Measurements from ENCODE around the gene DNASE2.
A peak's percentile ranks its signal among the peaks of the same experiment; 100 is the strongest.

Gene DNASE2

GRCh38 chr19:12838886-12839756 lies 42.1 kb downstream of the DNASE2 start:
- Histone ChIP-seq H3K27ac (ENCODE audit: low read depth, low read length) (no peak overlapping the region), H3K27me3 (ENCODE audit: insufficient read depth, low read length) (peaks cover 57% of the 10 kb centered on the region), H3K36me3 (ENCODE audit: insufficient read depth, low read length) (no peaks in the 10 kb centered on the region), H3K79me2 (ENCODE audit: control insufficient read depth, insufficient read depth, low read length, unreplicated experiment) (no peaks in the 10 kb centered on the region), H2AFZ (ENCODE audit: low read length, unreplicated experiment) (no peak overlapping the region), H3K4me3 (ENCODE audit: low read depth, low read length) (no peak overlapping the region), H3K4me1 (ENCODE audit: control insufficient read depth, insufficient read depth, low read length, unreplicated experiment) (peaks cover 2% of the 10 kb centered on the region)

- Histone ChIP-seq H3K4me3 (ENCODE audit: low read depth, low read length) (peak within 1 kb of the TSS; percentile 60; the same call in 1 of the 2 replicates), H3K36me3 (ENCODE audit: insufficient read depth, low read length) (no peaks in the 10 kb centered on the region), H3K27me3 (ENCODE audit: insufficient read depth, low read length) (peaks cover 63% of the 10 kb centered on the region), H2AFZ (ENCODE audit: low read length, unreplicated experiment) (no peak within 1 kb of the TSS), H3K79me2 (ENCODE audit: control insufficient read depth, insufficient read depth, low read length, unreplicated experiment) (no peaks in the 10 kb centered on the region), H3K27ac (ENCODE audit: low read depth, low read length) (no peak within 1 kb of the TSS), H3K4me1 (ENCODE audit: control insufficient read depth, insufficient read depth, low read length, unreplicated experiment) (no peaks in the 10 kb centered on the region)
These were observed 42.9 kb downstream of the DNASE2 start, which contains the start of gene MAST1 for GRCh38 chr19:12838182-12838885. Gene MAST1 (plus strand): TSS chr19:12838515. CDS start chr19:12838573, 58 bp downstream.

GRCh38 chr19:12837225-12837624 lies 44.0 kb downstream of the DNASE2 start:
- no peaks in the 10 kb centered on the region for H3K36me3 ChIP-seq (ENCODE audit: insufficient read depth, low read length)
- H3K79me2 ChIP-seq (ENCODE audit: control insufficient read depth, insufficient read depth, low read length, unreplicated experiment): no peaks in the 10 kb centered on the region
- H3K27me3 ChIP-seq (ENCODE audit: insufficient read depth, low read length): peaks cover 69% of the 10 kb centered on the region
- no peaks in the 10 kb centered on the region for H3K4me1 ChIP-seq (ENCODE audit: control insufficient read depth, insufficient read depth, low read length, unreplicated experiment)
- no peak overlapping the region for H3K27ac ChIP-seq (ENCODE audit: low read depth, low read length)
- H3K4me3 ChIP-seq (ENCODE audit: low read depth, low read length): no peak overlapping the region
- H2AFZ ChIP-seq (ENCODE audit: low read length, unreplicated experiment): no peak overlapping the region

- Histone ChIP-seq H3K4me3 (ENCODE audit: low read depth, low read length) (no peak overlapping the region), H2AFZ (ENCODE audit: low read length, unreplicated experiment) (no peak overlapping the region), H3K27me3 (ENCODE audit: insufficient read depth, low read length) (peaks cover 76% of the 10 kb centered on the region), H3K79me2 (ENCODE audit: control insufficient read depth, insufficient read depth, low read length, unreplicated experiment) (no peaks in the 10 kb centered on the region), H3K4me1 (ENCODE audit: control insufficient read depth, insufficient read depth, low read length, unreplicated experiment) (no peaks in the 10 kb centered on the region), H3K36me3 (ENCODE audit: insufficient read depth, low read length) (no peaks in the 10 kb centered on the region), H3K27ac (ENCODE audit: low read depth, low read length) (no peak overlapping the region)
These were observed 44.8 kb downstream of the DNASE2 start for GRCh38 chr19:12836529-12836863.

GRCh38 chr19:12834976-12835757 lies 46.1 kb downstream of the DNASE2 start:
- no peak overlapping the region for H3K27ac ChIP-seq (ENCODE audit: low read depth, low read length)
- H3K79me2 ChIP-seq (ENCODE audit: control insufficient read depth, insufficient read depth, low read length, unreplicated experiment): no peaks in the 10 kb centered on the region
- no peaks in the 10 kb centered on the region for H3K4me1 ChIP-seq (ENCODE audit: control insufficient read depth, insufficient read depth, low read length, unreplicated experiment)
- H3K36me3 ChIP-seq (ENCODE audit: insufficient read depth, low read length): no peaks in the 10 kb centered on the region
- no peak overlapping the region for H3K4me3 ChIP-seq (ENCODE audit: low read depth, low read length)
- H2AFZ ChIP-seq (ENCODE audit: low read length, unreplicated experiment): no peak overlapping the region
- peaks cover 74% of the 10 kb centered on the region for H3K27me3 ChIP-seq (ENCODE audit: insufficient read depth, low read length)

- Histone ChIP-seq H3K27ac (ENCODE audit: low read depth, low read length) (no peak within 1 kb of the TSS), H3K36me3 (ENCODE audit: insufficient read depth, low read length) (no peaks in the 10 kb centered on the region), H3K4me3 (ENCODE audit: low read depth, low read length) (peak within 1 kb of the TSS; percentile 59), H2AFZ (ENCODE audit: low read length, unreplicated experiment) (no peak within 1 kb of the TSS), H3K79me2 (ENCODE audit: control insufficient read depth, insufficient read depth, low read length, unreplicated experiment) (no peaks in the 10 kb centered on the region), H3K27me3 (ENCODE audit: insufficient read depth, low read length) (peaks cover 68% of the 10 kb centered on the region), H3K4me1 (ENCODE audit: control insufficient read depth, insufficient read depth, low read length, unreplicated experiment) (no peaks in the 10 kb centered on the region)
These were observed 46.7 kb downstream of the DNASE2 start, which contains the start of gene RTBDN for GRCh38 chr19:12834566-12834943. Gene RTBDN (minus strand): TSS chr19:12834579. CDS start chr19:12829979, 4,600 bp downstream.

GRCh38 chr19:12833738-12834565 lies 47.3 kb downstream of the DNASE2 start:
- peak overlapping the region; percentile 59 for H3K4me3 ChIP-seq (ENCODE audit: low read depth, low read length)
- H2AFZ ChIP-seq (ENCODE audit: low read length, unreplicated experiment): no peak overlapping the region

GRCh38 chr19:12833418-12833737 lies 47.9 kb downstream of the DNASE2 start:
- Histone ChIP-seq H3K27ac (ENCODE audit: low read depth, low read length) (no peak overlapping the region), H3K4me3 (ENCODE audit: low read depth, low read length) (no peak overlapping the region), H3K27me3 (ENCODE audit: insufficient read depth, low read length) (peaks cover 56% of the 10 kb centered on the region), H2AFZ (ENCODE audit: low read length, unreplicated experiment) (no peak overlapping the region), H3K4me1 (ENCODE audit: control insufficient read depth, insufficient read depth, low read length, unreplicated experiment) (no peaks in the 10 kb centered on the region), H3K36me3 (ENCODE audit: insufficient read depth, low read length) (no peaks in the 10 kb centered on the region), H3K79me2 (ENCODE audit: control insufficient read depth, insufficient read depth, low read length, unreplicated experiment) (no peaks in the 10 kb centered on the region)

More at GRCh38 chr19:12833738-12834565, 47.3 kb downstream of the DNASE2 start:
- no peak overlapping the region for H3K27ac ChIP-seq (ENCODE audit: low read depth, low read length)
- H3K27me3 ChIP-seq (ENCODE audit: insufficient read depth, low read length): peaks cover 62% of the 10 kb centered on the region
- H3K4me1 ChIP-seq (ENCODE audit: control insufficient read depth, insufficient read depth, low read length, unreplicated experiment): no peaks in the 10 kb centered on the region
- no peaks in the 10 kb centered on the region for H3K79me2 ChIP-seq (ENCODE audit: control insufficient read depth, insufficient read depth, low read length, unreplicated experiment)
- no peaks in the 10 kb centered on the region for H3K36me3 ChIP-seq (ENCODE audit: insufficient read depth, low read length)

- Histone ChIP-seq H3K27me3 (ENCODE audit: insufficient read depth, low read length) (peaks cover 18% of the 10 kb centered on the region), H3K79me2 (ENCODE audit: control insufficient read depth, insufficient read depth, low read length, unreplicated experiment) (no peaks in the 10 kb centered on the region), H2AFZ (ENCODE audit: low read length, unreplicated experiment) (no peak overlapping the region), H3K4me1 (ENCODE audit: control insufficient read depth, insufficient read depth, low read length, unreplicated experiment) (no peaks in the 10 kb centered on the region), H3K4me3 (ENCODE audit: low read depth, low read length) (no peak overlapping the region), H3K36me3 (ENCODE audit: insufficient read depth, low read length) (no peaks in the 10 kb centered on the region), H3K27ac (ENCODE audit: low read depth, low read length) (no peak overlapping the region)
These were observed 52.8 kb downstream of the DNASE2 start for GRCh38 chr19:12828494-12828893.
